ENCODE results near the gene MBTPS1.

MBTPS1 gene

GRCh38 chr16:84053237-84053636 lies 63.5 kb downstream of the MBTPS1 start:
- DNase-seq (ENCODE audit: low read depth in 2 of 2): no peak

- DNase-seq (ENCODE audit: low read depth in 2 of 2): no peak
Observed at GRCh38 chr16:84052071-84052622, 64.6 kb downstream of the MBTPS1 start.

DNA sequence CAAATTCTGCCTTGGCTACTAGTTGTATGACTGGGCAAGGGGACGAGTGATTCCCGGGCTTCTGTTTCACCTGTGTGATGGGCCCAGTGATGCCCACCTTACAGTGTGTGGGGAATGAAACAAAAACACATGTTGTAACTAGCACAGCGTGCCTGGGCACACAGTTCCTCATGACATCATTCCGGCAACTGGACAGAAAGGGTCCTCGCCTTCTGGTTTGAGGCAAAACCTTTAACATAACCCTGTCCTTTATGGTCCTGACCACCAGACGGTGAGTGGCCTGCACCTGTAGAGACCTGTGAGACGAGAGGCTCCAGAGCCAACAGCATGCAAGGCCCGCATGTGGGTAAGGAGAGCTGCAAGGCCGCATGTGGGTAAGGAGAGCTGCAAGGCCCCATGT lies 66.4 kb downstream of the MBTPS1 start:
- no peak for DNase-seq (ENCODE audit: low read depth in 2 of 2)

- DNase-seq (ENCODE audit: low read depth in 2 of 2): no peak
Observed at GRCh38 chr16:84049403-84050060, 67.2 kb downstream of the MBTPS1 start.

DNA sequence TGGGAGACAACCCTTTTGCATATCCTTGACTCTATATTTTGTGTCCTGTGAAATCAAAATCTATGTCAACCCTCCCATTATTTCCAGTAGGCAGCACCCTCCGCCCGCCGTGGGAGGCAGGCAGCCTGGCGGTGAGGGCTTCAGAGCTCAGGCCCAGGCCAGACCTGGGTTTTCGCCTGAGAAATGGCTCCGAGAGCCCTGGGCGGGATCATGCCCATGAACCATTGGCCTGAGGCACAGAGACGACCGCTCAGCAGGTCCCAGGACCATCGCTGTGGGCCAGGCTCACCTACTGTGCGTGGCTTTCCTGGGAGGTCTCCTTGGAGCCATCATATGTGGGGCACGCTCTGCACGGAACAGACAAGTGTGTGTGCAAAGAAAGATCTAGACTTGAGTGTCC lies 67.9 kb downstream of the MBTPS1 start:
- no peak for DNase-seq (ENCODE audit: low read depth in 2 of 2)

GRCh38 chr16:84048270-84048669 lies 68.5 kb downstream of the MBTPS1 start:
- no peak for DNase-seq (ENCODE audit: low read depth in 2 of 2)

GRCh38 chr16:84047626-84048025 lies 69.1 kb downstream of the MBTPS1 start:
- DNase-seq (ENCODE audit: low read depth in 2 of 2): no peak

DNA sequence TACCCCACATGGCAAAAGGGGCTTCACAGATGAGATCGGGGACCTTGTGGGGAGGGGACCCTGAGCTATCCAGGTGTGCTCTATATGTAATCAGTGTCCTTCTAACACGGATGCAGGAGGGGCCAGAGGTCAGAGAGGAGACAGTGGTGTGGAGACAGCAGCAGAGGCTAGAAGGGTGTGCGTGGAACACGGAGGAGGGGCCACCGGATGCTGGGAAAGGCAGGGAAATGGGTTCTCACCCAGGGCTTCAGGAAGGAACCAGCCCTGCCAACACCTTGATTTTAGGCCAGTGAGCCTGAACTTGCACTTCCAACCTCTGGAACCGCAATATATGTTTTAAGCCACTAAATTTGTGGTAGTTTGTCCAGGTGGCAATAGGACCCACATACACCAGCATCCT lies 69.5 kb downstream of the MBTPS1 start:
- DNase-seq (ENCODE audit: low read depth in 2 of 2): no peak

GRCh38 chr16:84045818-84046470 lies 70.8 kb downstream of the MBTPS1 start:
- no peak for DNase-seq (ENCODE audit: low read depth in 2 of 2)

- no peak for DNase-seq (ENCODE audit: low read depth in 2 of 2)
Observed at GRCh38 chr16:84045001-84045817, 71.5 kb downstream of the MBTPS1 start.

- DNase-seq (ENCODE audit: low read depth in 2 of 2): no peak
Observed at GRCh38 chr16:84044118-84044488, 72.6 kb downstream of the MBTPS1 start.

DNA sequence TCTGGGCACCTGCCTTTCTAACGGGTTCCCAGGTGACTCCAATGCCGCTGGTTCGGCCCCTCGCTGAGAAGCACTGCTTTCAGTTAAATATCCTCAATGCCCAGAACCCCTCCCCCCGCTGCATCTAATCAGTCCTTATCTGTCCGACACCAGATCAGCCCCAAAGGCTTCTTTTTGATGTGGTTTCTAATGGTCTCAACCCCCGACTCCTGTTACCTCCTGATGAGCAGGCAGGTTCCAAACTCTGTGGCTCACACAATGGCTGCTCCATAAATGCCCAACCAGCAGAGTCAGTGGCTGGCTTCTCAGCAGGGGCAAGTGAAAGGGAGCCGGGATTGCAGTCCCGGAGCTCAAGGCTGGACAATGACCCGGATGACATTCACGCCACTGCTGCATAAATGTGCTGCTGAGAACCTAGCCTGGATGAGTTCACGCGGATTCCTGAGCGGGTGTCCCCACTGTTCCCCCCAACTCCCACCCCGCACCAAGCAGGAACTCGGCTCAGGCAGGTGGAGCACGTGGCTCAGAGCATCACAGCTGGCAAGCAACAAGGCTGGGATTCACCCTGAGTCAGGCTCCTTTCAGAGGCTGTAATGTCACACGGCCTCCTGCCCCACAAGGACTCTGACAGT lies 73.1 kb downstream of the MBTPS1 start:
- DNase-seq (ENCODE audit: low read depth in 2 of 2): no peak

- DNase-seq (ENCODE audit: low read depth in 2 of 2): no peak
Observed at GRCh38 chr16:84042879-84043485, 73.8 kb downstream of the MBTPS1 start.

DNA sequence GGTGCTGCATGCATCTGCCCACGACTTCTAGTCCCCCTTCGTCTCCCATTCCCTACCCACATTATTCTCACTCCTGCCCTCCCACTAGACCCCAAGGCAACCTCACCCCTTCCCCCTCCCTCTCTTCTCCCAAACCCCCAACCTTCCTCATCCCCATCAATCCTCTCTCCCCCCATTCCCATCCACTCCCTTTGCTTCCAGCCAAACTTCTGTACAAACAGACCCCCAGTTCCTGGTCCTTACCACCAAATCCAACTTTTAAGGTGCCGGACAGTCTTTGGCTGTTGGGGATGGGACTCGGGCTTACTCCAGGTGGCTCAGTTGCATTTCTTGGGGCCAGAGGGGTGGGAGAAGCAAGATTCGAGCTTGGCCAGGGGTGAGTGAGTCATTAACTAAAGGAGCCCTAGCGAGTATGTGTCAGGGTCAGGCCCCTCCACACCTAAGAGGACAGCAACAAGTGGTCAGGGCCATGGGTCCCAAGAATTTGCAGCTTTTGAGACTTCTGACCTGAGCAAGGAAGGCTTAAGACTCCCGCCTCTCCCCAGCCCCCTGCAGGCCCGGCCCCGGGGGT lies 74.3 kb downstream of the MBTPS1 start, which contains the start of gene SLC38A8:
Gene SLC38A8 (minus strand): TSS at position 488 of the 571 bp plus-strand sequence. CDS start 638 bp downstream, outside the sequence.
- no peak for DNase-seq (ENCODE audit: low read depth in 2 of 2)

DNA sequence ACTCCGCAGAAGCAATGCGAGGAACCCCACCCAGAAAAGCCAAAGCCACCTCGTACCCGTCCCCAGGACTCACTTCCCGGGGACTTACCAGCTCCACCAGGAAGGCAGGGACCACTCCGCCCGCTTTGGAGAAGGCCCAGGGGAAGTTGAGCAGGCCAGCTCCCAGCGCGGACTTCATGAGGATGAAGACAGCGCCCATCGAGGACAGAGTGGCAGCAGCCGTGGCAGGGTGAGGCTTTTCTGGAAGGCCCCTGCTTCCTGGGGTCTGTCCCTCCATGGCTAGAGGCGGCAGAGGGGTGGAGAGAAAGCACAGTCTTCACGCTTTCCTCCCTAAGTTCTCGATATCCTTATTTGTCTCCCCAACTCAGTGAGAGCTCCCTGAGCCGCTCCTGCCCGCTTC lies 74.9 kb downstream of the MBTPS1 start:
- no peak for DNase-seq (ENCODE audit: low read depth in 2 of 2)

GRCh38 chr16:84040823-84041820 lies 75.6 kb downstream of the MBTPS1 start:
- no peak for DNase-seq (ENCODE audit: low read depth in 2 of 2)

GRCh38 chr16:84040226-84040822 lies 76.4 kb downstream of the MBTPS1 start:
- DNase-seq (ENCODE audit: low read depth in 2 of 2): no peak

GRCh38 chr16:84039696-84040095 lies 77.0 kb downstream of the MBTPS1 start:
- no peak for DNase-seq (ENCODE audit: low read depth in 2 of 2)

DNA sequence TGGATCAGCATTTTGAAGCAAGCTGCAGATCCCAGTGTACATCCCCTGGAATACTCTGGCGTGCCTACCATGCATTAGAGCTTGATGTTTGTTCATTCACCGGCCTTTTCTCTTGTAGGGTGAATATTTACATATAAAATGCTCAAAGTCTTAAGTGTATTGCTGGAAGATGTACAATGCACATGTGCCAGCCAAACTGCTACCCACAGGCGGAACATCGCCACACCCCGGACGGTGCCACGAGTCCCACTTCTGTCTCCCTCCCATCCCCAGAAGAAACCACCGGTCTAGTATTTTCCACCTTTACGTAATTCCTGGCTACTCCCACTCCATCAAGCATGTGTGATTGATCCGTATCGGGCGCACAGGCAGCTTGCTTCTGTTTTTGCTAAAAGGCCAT lies 78.3 kb downstream of the MBTPS1 start:
- DNase-seq (ENCODE audit: low read depth in 2 of 2): no peak
